GM18517 (cell line): ENCODE data around the gene COPZ2.
"Not testable (repeated sequence)": the region's sequence is repeated elsewhere in the genome, so short reads cannot be mapped to it uniquely, and the experiment has no call there.

ENCODE experiments used
- ATAC-seq: cut with Tn5 transposase; IDR thresholded peaks from one replicate; pipeline ENCODE4 v1.9.1; 2021; ENCODE audit warnings: mild to moderate bottlenecking, moderate library complexity; ENCODE audit not compliant: unreplicated experiment

The COPZ2 gene

GRCh38 chr17:48010193-48010592 lies 27.4 kb downstream of the COPZ2 start:
- no peak for ATAC-seq

GRCh38 chr17:48006936-48007709 lies 30.5 kb downstream of the COPZ2 start:
- ATAC-seq, result no peak

DNA sequence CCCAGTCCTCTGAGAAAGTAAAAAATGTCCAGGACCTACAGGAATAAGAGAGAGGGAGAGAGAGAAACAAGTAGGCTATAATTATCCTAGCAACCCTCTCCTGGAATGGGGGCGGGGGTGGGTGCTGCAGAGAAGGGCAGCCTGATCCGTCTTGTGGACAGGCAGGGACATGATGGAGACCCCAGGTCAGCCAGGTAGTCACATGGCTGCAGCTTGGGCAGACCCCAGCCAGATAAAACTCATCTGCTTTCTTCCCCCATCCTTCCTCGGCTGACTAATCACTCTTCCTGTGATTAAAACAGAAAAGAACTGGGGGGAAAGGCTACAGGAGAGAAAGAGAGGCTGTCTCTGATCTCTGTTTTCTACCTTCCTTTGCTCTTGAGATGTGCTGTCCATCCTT lies 32.6 kb downstream of the COPZ2 start:
- ATAC-seq, result no peak

DNA sequence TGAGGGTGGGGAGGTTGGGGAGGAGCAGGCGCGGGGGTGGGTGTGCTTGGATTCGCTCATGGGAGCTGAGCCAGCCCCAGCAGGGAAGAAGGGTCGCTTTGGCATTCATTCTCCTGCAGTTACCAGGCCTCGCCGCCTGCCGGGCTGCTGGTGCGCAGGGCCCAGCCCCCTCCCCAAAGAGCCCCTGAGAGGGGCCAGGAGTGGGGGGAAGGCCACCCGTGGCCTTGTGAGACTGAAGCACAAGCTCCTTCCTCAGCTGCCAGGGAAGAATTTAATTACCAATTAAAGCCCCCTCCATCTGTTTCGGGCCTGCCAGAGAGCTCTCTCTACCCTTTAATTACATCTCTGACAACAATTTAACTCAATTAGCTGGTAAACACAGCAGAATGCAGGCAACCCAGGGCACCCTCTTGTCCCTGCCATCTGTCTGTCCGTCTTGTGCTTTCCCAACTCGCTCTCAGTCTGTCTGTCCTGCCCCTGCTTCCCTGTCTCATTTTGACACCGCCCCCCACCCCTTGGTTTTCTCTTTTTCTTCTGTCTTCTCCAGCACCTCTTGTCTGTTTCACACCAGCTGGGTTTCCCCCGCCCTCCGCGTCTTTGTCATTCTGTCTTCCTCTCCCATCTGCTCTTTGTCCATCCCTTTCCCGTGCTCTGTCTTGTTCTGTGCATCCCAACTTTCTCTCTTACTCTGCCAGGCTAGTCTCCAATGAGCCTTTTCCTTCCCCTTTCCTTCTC lies 34.0 kb downstream of the COPZ2 start:
- ATAC-seq, result no peak

DNA sequence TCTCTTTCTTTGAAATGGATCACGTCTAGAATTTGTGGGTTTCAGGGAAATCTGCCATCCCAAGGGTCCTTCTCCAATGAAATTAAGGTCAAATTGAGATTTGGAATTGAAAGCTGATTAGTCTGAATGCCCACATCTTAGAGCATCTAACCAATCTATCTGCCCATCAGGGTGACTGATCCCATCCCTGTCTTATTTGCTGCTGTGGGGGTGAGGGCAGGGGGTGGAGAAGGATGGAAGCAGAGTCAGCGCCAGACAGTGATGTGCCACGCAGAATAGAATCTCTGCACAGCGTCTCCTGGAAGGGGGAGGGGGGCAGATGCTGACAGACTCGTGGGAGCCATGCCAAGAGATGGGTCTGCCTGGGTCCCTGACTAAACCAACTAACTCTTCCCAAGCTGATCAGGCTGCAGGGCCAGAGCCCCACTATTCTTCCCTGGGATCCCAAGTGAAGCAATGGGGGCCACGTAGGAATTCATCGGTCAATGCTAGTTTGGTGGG lies 34.6 kb downstream of the COPZ2 start:
- ATAC-seq, result no peak

DNA sequence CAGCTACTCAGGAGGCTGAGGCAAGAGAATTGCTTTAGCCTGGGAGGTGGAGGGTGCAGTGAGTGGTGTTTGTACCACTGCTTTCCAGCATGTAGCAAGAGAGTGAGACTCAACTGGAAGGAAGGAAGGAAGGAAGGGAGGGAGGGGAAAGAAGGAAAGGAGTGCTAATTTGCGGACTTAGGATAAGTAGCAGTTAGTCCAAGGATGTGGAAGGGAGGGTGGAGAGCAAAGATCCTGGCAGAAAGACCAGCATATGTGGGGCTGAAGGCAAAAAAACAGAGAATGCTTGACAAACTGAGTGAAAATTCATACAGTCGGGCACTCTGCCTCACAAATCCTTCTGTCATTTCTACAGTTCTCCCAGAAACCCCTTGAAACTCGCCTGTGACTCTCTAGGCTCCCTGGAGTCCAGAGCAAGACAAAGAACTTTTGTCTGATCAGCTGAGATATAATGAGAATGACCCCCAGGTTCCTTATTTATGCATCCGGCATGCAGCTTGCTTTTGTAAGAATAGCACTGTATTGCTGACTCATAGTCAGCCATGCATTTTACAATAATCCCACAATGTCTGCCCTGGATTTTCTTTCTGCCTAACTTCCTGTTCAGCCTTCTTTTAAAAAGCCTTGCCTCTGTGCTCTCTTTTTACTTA lies 35.2 kb downstream of the COPZ2 start:
- no peak for ATAC-seq

GRCh38 chr17:48001657-48002056 lies 35.9 kb downstream of the COPZ2 start:
- ATAC-seq, result not testable (repeated sequence)

DNA sequence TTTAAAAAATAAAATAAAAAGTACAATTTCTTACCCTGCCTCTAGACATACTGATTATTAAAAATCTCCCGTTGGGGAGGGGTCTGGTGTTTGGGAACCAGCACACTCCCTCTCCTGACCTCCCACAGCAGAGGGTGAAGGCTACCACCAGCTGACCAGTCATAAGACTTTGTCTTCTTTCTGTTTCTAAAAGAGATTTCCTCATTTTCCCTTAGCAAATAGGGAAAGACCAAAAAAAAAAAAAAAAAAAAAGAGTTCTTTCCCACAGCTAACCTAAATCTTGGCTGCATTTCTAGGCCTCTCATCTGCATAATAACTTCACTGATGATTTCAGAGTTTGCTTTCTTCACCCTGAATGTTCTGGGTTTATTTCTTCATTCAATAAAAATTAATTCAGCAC lies 36.4 kb downstream of the COPZ2 start:
- no peak for ATAC-seq

- no peak for ATAC-seq
These were observed 38.0 kb downstream of the COPZ2 start for GRCh38 chr17:47999582-47999981.

DNA sequence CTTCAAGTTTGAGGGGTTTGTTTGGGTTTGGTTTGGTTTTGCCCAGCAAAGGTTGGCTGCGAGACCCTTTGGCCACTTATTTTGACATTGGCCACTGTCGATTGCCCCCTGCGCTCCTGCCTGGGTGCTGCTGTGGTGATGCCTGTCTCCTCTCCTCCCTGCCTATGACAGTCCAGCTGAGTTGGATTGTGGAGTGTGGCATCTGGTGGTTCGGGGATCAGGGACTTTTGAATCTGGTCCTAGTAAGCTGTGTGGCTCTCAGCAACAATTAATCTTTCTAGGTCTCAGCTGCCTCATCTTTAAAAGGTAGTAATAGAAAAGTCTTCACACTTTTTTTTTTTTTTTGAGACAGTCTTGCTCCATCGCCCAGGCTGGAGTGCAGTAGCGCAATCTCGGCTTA lies 39.6 kb downstream of the COPZ2 start:
- no peak for ATAC-seq

DNA sequence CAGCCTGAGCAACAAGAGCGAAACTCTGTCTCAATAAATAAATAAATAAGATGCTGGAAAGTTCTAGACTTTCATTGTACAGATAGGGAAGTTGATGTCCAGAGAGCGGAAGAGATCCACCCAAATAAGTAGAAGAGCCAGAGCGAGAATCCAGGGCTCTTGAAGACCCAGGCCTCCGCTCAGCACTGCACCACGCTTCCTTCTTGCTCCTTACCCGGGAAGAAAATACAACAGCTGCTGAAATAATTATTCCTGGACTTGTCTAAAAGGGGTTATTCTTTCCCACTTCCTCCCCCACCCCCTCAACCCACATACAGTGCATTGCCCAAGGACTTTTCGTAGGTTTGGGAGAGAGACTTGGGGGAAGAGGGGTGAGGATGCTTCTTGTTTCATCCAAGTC lies 40.0 kb downstream of the COPZ2 start:
- no peak for ATAC-seq

DNA sequence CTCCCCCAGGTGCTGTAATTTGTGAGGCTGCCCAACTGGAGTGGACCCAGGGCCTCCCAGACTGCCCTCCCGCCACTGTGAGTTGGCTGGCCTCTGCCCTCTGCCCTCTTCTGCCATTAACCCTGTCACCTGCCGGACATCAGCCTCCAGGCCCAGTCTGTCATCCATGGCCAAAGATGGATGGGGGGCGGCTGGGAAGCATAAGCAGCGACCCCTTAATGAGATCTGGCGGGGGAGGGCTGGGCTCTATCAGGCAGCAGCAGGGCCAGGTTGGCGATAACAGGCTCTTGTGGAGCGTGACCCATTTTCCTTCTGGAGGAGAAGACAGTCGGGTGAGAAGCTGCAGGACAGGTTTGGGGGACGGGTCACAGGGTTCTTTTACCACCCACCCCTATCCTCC lies 41.4 kb downstream of the COPZ2 start:
- no peak for ATAC-seq

DNA sequence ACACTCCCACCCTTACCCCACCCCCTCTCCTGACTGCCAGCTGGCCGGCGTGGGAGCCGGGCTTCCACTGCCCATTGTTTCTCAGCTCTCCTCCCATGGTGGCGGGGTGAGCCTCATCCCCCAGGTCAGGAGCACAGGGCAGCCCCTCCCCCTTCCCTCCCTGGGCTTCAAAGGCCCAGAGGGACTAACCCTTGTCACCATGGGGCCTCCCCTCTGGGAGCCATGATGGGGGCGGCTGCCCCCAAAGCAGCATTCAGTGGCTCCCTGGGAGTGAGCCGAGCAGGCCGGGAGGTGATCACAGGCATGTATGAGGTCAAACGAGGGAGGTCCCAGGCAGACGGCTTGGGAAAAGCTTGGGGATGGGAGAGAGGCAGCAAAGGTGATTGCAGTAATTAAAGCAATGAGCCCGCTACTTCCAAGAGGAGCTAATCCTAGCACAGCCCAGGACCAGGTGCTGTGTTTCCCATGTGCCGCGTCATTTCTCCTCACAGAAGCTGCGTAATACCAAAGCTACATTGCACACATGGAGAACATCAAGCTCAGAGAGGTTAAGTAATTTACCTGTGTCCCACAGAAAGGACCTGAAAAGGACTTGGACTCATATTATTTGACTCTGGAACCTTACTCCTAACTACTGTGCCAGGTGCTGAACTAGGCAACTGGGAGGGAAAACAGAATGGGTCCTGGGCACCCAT lies 42.2 kb downstream of the COPZ2 start:
- ATAC-seq, result no peak

GRCh38 chr17:47994724-47995123 lies 42.9 kb downstream of the COPZ2 start:
- no peak for ATAC-seq

DNA sequence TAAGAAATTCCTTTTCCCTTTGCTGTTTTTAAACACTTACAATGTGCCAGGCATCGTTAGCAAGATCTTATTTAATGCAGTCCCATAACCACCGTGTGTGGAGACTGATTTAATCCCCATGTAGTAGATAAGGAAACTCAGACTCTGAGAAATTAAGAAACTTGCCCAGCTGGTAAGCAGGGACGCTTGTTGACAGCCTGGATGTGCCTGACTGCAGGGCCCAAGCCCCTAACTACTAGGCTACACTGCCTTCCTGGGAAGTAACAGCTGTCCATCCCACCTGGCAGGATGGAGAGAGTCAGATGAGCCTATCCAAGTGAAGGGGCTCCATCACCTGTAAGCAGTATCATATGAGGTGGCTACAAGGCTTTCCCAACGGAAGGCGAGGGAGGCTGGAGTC lies 43.6 kb downstream of the COPZ2 start:
- ATAC-seq, result no peak

GRCh38 chr17:47993031-47993564 lies 44.5 kb downstream of the COPZ2 start:
- ATAC-seq, result no peak

GRCh38 chr17:47992216-47992615 lies 45.4 kb downstream of the COPZ2 start:
- ATAC-seq, result no peak

GRCh38 chr17:47990962-47991731 lies 46.5 kb downstream of the COPZ2 start:
- no peak for ATAC-seq

DNA sequence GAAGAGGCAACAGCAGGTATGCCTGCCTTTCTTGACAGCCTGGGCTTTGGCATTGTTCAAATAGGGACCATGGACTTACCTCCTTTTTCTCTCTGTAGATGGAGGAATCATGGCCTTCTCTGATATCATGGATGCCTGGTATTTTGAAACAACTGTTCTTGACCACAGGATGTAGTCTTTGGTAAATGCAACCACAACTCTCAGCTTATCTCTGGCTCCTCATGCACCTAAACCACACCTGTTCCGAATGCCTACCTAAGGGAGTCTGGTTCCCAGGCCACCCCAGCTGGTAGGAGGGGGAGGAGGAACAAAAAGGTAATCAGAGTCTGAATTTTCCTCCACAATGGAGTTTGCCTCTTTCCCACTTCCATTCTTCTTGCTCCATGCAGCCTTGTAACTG lies 47.9 kb downstream of the COPZ2 start:
- no peak for ATAC-seq

DNA sequence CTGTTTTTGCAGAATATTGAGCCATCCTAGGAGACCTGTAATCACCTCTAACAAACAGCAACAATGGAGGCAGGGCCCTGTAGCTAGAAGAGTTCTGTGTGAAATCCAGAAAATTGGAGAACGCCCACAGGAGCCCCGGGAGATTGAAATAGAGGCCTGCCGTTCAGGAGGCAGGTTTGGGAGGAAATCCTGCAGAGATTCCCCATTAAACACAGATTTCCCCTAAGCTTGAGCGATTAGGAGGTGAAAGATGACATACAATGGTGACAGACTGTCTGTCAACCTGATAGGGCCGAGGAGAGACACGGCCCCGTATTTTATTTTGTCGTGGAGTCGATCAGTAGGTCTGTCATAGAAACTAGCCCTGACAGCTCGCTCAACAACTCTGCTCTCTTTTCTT lies 48.4 kb downstream of the COPZ2 start:
- ATAC-seq, result no peak
